ENCODE data around the gene HDC.

The HDC gene

DNA sequence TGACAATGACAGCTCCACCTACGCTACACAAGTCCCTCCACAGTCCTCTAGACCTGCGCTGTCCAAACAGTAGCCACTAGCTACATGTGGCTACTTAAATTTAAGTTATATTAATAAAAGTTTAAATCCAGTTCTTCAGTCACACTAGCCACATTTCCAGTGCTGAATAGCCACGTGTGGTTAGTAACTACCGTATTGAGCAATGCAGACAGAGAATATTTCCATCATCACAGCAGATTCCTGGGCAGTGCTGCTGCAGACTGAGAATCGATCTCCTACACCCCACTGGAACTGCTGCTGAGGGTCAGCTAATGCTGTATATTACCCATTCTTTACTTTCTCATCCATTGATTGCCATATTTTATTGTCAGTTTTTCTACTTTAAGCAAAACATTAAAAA is 40.9 kb downstream of the HDC start:
- no peak for DNase-seq (ENCODE audit: low spot score)

DNA sequence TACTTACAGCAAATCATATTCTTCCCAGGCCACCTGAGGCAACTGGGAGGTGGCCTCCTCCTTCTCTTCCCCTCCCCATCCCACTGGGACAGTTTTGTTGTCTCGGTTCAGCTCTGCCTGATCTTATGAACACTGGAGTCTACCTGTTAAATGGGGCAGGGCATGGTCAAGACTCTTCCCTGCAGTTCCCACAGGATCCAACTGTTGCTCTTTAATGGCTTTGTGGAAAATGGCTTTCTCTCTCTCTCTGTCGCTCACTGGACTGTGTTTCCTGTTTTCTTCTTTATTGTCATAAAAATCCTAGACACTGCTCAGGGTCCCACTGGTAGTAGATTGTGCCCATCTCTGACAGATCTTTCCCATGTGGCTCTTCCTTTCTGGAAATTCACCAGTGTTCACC is 43.3 kb downstream of the HDC start:
- DNase-seq (ENCODE audit: low spot score) = no peak

DNA sequence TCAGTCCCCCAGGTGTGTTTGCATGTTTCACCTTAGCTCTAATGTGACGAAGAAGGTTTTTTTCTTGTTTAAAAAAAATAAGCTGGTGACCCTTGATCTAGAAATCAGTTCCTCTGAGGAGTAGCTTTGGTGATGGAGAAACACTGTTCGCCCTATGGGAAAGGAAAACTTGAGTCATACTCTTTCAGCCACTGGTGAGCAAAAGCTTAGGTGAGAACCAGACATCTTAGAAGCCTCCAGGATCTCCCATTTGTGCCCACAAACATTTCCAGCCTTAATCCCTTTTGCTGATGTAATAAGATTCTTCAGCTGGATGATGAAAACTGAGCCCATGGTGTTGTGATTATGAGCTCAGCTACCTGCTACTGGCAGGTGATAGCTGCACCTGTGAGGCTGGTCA is 45.7 kb downstream of the HDC start:
- DNase-seq (ENCODE audit: low spot score) = no peak

DNA sequence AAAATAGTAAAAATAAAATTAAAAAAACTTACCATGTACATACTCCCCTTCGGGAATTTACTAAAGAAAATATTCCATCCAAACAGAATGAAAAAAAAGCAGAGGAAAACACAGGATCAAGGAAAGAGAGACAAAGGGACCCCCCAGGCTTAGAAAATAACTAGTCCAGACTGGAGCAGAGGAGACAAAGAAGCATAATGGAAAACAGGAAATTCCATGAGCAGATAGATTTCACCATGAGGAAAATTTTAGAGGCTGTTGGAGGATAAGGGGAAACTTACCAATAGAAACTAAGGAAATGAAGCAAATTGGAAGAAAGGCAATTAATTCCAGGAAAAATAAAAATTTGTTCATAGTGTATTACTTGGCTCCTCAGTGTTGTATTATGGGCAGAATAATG is 46.8 kb downstream of the HDC start:
- no peak for DNase-seq (ENCODE audit: low spot score)

DNA sequence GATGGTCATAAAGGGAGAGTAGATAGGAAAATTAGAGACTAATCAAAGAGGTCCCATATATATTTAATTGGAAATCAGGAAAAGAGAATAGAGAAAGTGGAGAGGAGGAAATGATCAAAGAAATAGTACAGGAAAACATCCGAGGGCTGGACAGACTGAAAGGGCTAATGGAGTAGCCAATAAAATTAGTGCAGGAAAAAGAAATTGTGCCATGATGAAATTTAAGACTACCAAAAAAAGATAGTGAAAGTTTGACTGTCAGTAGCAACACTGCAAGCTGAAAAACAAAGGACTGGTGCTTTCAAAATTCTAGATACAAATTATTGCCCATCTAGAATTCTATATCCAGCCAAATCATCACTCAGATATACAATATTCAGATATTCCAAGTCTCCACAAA is 47.2 kb downstream of the HDC start:
- DNase-seq (ENCODE audit: low spot score) = no peak

DNA sequence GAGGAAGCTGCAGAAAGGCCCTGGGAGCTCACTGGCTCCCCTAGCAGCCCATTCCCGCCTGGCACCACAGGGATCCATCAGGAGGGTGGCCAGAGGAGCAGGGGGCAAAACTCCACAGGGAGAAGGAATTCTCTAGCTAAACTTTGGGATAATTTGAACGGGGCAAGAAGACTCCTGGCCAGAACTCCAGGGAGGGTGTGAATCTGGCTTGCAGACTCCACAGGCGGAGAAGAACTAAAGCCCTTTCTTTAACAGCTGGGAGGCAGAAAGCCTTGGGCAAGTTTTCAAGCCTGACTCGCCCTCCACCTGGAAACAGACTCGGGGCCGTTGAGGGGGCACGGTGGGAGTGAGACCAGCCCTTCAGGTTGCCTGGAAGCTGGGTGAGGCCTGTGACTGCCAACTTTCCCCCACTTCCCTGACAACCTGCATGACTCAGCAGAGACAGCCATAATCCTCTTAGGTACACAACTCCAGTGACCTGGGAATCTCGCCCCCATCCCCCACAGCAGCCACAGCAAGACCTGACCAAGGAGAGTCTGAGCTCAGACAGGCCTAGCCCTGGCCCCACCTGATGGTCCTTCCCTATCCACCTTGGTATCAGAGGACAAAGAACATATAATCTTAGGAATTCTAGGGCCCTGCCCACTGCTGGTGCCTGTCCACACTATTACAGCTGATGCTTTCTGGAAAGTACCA is 54.9 kb downstream of the HDC start:
- DNase-seq (ENCODE audit: low spot score) = no peak

DNA sequence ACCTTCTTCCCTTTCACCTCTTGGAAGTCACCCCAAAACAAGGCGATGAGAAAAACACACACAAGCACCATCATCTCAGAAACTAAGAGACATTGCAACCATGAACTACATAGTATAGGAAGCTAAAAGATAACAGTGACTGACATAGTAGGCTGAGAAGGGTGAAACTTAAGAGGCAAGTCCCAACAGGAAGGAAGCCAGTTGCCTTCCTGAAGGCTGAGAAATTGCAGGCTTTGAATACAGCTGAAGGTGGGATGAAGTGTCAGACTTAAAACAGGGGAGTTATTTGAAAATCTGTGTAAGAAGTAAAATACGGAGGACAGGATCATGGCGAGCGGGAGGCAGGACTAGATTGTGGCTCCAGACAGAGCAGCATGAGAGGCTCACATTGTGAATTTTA is 55.7 kb downstream of the HDC start:
- no peak for DNase-seq (ENCODE audit: low spot score)

DNA sequence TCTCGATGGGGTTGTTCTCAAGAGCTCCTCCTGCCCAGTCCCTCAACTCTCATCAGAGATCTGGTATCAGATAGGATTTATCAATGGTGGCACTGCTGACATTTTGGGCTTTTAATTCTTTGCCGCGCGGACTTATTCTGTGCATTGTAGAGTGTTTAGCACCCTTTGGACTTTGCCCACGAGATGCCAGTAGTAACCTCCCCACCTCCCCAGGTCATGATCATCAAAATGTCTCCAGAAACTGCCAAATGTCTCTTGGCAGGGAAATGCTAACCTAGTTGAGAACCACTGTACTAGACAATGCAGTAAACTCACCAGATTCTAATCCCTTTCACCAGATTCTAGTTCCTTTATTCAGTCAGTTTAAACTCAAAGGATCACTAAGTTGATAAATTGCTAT is 59.5 kb downstream of the HDC start:
- no peak for DNase-seq (ENCODE audit: low spot score)

DNA sequence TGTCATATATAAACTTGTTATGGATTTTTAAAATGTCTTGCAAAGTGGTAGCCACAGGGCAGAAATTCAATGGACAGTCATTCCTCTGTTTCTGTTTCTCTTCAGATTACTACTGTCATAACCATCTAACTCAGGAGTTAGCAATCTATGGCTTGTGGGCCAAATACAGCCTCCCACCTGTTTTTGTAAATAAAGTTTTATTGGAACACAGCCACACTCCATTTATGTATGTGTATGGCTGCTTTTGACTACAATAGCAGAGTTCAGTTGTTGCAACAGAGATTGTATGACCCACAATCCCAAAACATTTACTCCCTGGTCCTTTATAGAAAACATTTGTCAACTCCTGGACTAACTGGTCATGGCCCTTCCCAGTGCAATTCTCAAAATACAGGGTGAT is 63.5 kb downstream of the HDC start:
- DNase-seq (ENCODE audit: low spot score) = no peak

DNA sequence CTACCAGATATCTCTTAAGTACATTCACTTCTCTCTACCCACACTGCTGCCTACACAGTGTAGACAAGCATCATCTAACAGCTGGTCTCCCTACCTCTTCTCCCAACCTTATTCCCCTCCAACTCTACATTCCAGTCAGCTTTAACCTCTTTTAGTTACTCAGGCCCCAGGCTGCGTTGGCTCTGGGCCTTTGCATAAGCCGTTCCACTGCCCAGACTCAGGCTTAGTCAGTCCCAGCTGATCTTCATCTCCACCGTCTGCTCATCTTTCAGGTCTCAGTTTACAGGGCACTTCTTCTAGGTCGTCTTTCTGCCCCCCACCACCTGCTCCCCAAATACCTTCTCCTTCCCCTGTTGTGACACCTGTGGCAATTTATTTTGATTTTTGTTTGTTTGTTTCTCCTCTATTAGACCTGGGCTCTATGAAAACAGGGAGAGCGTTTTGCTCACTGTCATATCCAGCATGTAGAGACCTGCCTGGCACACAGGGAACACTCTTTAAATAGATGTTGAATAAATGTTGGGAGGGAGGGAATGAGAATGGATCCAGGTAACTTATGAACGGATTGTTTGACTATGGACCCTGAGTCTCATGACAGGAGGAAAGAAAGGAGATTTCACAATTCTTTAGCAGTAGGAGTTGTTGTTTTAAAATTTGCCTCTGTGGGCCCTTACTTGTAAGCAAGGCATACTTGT is 72.5 kb downstream of the HDC start:
- DNase-seq (ENCODE audit: low spot score) = no peak

DNA sequence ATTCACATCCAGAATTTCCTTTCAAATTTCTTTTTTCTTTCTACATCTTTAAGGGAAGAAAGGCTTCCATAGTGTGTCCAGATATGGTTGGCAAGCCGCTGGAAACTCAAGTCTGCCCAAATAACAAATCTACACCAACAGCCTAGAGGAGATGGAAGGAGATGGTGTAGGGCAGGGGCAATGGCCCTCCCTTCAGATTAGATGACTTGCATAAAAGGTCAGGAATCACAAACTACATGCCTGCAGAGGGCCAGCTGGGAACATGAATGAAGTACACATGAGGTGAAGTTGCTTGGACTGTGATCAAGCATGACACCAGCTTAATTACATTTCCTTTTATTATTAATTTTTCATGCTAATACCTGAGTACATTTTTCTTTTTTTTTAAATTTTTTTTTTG is 73.4 kb downstream of the HDC start:
- no peak for DNase-seq (ENCODE audit: low spot score)

Data from hematopoietic multipotent progenitor cell treated with erythropoietin and hydrocortisone succinate and interleukin-3 and kit ligand, for 17 days (in vitro differentiated cells).